Measurements from ENCODE around the gene MYL3.
"Not testable (repeated sequence)": the region's sequence is repeated elsewhere in the genome, so short reads cannot be mapped to it uniquely, and the experiment has no call there.

- TF ChIP-seq CTCF, POLR2A (IDR thresholded peaks at IDR 0.05): not testable (repeated sequence)
Measured at GRCh38 chr3:46808766-46809165, 54.5 kb downstream of the MYL3 start.
